Chondrocyte (in vitro differentiated cells): Measurements from ENCODE around the gene EXOSC7. TPM values are rescaled to one million over a fixed set of nuclear protein-coding genes. Genes with fewer than 3 reads are reported as not detected.
A peak's percentile ranks its signal among the peaks of the same experiment; 100 is the strongest.

Source experiments
- DNase-seq: peaks from one replicate; pipeline ENCODE4 v3.0.0; 2021; ENCODE audit warnings: mixed read lengths, low spot score
- H3K27ac Mint-ChIP-seq: one replicate; pipeline ENCODE4 v1.8.0; 2021; ENCODE audit warnings: mild to moderate bottlenecking, moderate library complexity, mixed read lengths; ENCODE audit not compliant: unreplicated experiment
- H3K27me3 Mint-ChIP-seq: 2 replicates; pipeline ENCODE4 v1.8.0; 2021; ENCODE audit warnings: low read depth, mixed read lengths
- H3K36me3 Mint-ChIP-seq: 2 replicates; pipeline ENCODE4 v1.8.0; 2021; ENCODE audit warnings: low read depth, mixed read lengths
- H3K4me1 Mint-ChIP-seq: 2 replicates; pipeline ENCODE4 v1.8.0; 2021; ENCODE audit warnings: low read depth, mild to moderate bottlenecking, mixed read lengths
- H3K4me3 Mint-ChIP-seq: one replicate; pipeline ENCODE4 v1.8.0; 2021; ENCODE audit warnings: mild to moderate bottlenecking, moderate library complexity, mixed read lengths; ENCODE audit not compliant: unreplicated experiment
- H3K9me3 Mint-ChIP-seq: 2 replicates; pipeline ENCODE4 v1.8.0; 2021; ENCODE audit warnings: low read depth, mixed read lengths
- total RNA-seq: library from RNA; stranded (reverse); gene quantifications from 3 replicates; pipeline ENCODE4 v1.2.1, GENCODE V29; 2021
- TF ChIP-seq, protein P1 (sequence below): fragments of 200-600 bp; sonication (generic); IDR thresholded peaks from 2 replicates; pipeline ENCODE4 v1.5.0; 2021; ENCODE audit warnings: antibody characterized with exemption, mild to moderate bottlenecking, moderate library complexity

Gene EXOSC7
- total RNA-seq, 1 donor from 2014 or later, result 29.1 TPM

DNA sequence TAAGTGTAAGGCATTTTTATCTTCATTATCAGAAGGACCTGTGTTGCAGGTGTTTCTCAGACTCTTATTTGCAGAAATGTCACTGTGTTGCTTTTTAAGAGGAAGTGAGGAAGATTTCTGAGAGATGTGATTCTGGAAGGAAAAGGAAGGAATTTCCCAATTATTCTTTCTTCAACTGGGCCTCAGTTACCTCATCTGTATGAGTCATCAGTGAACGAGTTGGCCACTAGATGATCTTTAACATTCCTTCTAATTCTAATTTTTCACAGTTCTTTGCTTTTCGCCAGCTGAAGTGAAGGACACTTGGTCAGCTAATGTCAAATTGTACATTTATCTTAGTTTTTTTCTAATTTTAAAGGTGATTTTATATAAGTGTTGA lies 79.0 kb downstream of the EXOSC7 start:
- Mint-ChIP-seq H3K9me3 (no peaks in the 10 kb centered on the region), H3K27ac (peak overlapping the region; percentile 91), H3K36me3 (no peaks in the 10 kb centered on the region), H3K27me3 (no peaks in the 10 kb centered on the region), H3K4me3 (no peak overlapping the region), H3K4me1 (peaks cover 64% of the 10 kb centered on the region)
- TF ChIP-seq, protein P1, sequence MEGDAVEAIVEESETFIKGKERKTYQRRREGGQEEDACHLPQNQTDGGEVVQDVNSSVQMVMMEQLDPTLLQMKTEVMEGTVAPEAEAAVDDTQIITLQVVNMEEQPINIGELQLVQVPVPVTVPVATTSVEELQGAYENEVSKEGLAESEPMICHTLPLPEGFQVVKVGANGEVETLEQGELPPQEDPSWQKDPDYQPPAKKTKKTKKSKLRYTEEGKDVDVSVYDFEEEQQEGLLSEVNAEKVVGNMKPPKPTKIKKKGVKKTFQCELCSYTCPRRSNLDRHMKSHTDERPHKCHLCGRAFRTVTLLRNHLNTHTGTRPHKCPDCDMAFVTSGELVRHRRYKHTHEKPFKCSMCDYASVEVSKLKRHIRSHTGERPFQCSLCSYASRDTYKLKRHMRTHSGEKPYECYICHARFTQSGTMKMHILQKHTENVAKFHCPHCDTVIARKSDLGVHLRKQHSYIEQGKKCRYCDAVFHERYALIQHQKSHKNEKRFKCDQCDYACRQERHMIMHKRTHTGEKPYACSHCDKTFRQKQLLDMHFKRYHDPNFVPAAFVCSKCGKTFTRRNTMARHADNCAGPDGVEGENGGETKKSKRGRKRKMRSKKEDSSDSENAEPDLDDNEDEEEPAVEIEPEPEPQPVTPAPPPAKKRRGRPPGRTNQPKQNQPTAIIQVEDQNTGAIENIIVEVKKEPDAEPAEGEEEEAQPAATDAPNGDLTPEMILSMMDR, result no peak
- DNase-seq, result no peak

- Mint-ChIP-seq H3K9me3 (no peaks in the 10 kb centered on the region), H3K36me3 (no peaks in the 10 kb centered on the region), H3K27ac (peak overlapping the region; percentile 91), H3K4me1 (peaks cover 69% of the 10 kb centered on the region), H3K27me3 (no peaks in the 10 kb centered on the region), H3K4me3 (no peak overlapping the region)
- TF ChIP-seq, protein P1, result peak; percentile 59
- no peak for DNase-seq
Observed at GRCh38 chr3:45055411-45056143, 79.5 kb downstream of the EXOSC7 start.

DNA sequence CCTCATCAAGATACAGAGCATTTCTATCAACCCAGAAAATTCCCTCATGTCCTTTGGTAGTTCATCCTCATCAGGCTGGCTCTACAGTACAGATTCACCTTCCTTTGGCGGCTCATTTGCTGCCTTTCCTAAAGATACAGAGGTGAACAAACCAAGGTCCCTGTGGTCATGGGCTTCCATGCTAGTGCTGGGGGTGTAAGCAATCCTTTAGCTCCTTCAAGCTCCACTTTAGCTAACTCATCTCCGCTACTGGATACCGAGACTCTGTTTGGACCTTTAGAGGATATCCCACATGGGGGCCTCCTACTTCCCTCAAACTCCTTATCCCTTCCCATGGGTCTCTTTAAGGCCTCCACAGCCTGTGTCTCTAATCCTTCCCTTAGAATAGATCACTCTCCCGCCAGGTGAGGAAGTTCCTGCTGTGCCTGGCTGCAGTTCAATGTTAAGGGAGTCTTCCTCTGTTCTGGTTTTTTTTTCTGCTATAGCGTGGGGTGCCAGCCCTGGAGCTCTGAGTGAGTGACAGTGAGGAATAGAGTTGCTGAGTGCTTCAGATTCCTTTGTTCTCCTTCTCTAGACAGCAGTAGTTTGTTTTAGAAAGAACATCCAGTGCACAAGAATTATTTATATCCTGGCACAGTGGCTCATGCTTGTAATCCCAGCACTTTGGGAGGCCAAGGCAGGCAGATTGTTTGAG lies 80.7 kb downstream of the EXOSC7 start:
- TF ChIP-seq, protein P1, result no peak
- no peaks in the 10 kb centered on the region for H3K27me3 Mint-ChIP-seq
- no peak overlapping the region for H3K4me3 Mint-ChIP-seq
- no peaks in the 10 kb centered on the region for H3K36me3 Mint-ChIP-seq
- no peak for DNase-seq
- H3K9me3 Mint-ChIP-seq, result no peaks in the 10 kb centered on the region
- H3K27ac Mint-ChIP-seq, result peak overlapping the region; percentile 85
- peaks cover 74% of the 10 kb centered on the region for H3K4me1 Mint-ChIP-seq

DNA sequence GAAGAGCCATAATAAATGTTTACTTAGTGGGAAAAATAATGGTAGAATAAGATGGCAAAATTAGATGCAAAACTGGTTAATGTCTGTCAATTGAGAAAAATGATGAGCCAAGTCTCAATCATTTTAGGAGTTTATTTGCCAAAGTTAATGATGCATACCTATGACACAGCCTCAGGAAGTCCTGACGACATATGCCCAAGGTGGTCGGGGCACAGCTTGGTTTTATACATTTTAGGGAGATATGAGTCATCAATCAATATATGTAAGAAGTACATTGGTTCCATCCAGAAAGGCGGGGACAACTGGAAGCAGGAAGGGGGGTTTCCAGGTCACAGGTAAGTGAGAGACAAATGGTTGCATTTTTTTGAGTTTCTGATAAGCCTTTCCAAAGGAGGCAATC lies 81.5 kb downstream of the EXOSC7 start:
- Mint-ChIP-seq H3K9me3 (no peaks in the 10 kb centered on the region), H3K27ac (no peak overlapping the region), H3K27me3 (no peaks in the 10 kb centered on the region), H3K36me3 (no peaks in the 10 kb centered on the region), H3K4me1 (peaks cover 74% of the 10 kb centered on the region), H3K4me3 (no peak overlapping the region)
- no peak for DNase-seq
- TF ChIP-seq, protein P1, result no peak

DNA sequence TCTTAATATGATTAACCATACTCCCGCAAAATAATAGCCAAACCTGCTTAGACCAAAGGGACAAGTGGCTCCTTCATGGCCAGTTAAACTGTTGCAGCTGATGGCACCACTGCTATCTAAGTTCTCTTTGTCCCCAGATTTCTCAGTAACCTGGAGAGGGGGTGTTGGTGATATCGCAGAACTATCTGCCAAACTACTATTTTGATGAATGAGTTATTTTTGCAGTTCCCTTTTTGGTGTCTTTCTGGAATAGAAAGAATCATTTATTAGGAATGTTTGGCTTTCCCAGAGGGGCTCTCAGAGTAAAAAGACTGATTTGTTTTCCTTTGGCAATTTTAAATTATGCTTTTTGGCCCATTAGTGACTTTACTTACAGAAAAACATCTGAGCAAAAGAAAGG lies 83.1 kb downstream of the EXOSC7 start:
- DNase-seq, result no peak
- Mint-ChIP-seq H3K4me3 (no peak overlapping the region), H3K9me3 (no peaks in the 10 kb centered on the region), H3K27me3 (no peaks in the 10 kb centered on the region), H3K4me1 (peaks cover 67% of the 10 kb centered on the region), H3K36me3 (no peaks in the 10 kb centered on the region), H3K27ac (peak overlapping the region; percentile 15)
- TF ChIP-seq, protein P1, result no peak
